Liver (tissue), 9 donors: ENCODE results near the gene SMAD6. TPM values are rescaled to one million over a fixed set of nuclear protein-coding genes. Genes with fewer than 3 reads are reported as not detected.

Experiments
- DNase-seq: peaks from one replicate; pipeline ENCODE4 v3.0.0-alpha.2; 2017; ENCODE audit warnings: low spot score
- H3K27ac ChIP-seq, 2 donors: one replicate each; pipeline ENCODE4 v1.7.0; 2013; ENCODE audit warnings: inconsistent platforms in 2 of 2, low read length in 2 of 2, control low read depth in 1 of 2, low read depth in 1 of 2, mild to moderate bottlenecking in 1 of 2
- H3K27me3 ChIP-seq, 4 donors: one replicate each; pipeline versions ENCODE4 v1.6.1 to v1.7.0; 2013; ENCODE audit warnings: low read length in 3 of 4, inconsistent platforms in 1 of 4, mild to moderate bottlenecking in 1 of 4, moderate library complexity in 1 of 4; ENCODE audit not compliant: control insufficient read depth in 4 of 4, insufficient read depth in 4 of 4
- H3K36me3 ChIP-seq, 4 donors: one replicate each; pipeline versions ENCODE4 v1.6.1 to v1.7.0; 2013; ENCODE audit warnings: low read length in 3 of 4, mild to moderate bottlenecking in 3 of 4, low read depth in 1 of 4, moderate library complexity in 1 of 4; ENCODE audit not compliant: control insufficient read depth in 4 of 4, insufficient read depth in 3 of 4
- H3K4me1 ChIP-seq, 4 donors: one replicate each; pipeline versions ENCODE4 v1.6.1 to v1.7.0; 2013; ENCODE audit warnings: low read length in 3 of 4, mild to moderate bottlenecking in 3 of 4, moderate library complexity in 1 of 4; ENCODE audit not compliant: control insufficient read depth in 4 of 4, insufficient read depth in 4 of 4
- H3K4me3 ChIP-seq, 3 donors: one replicate each; pipeline versions ENCODE4 v1.6.1 to v1.7.0; 2013; ENCODE audit warnings: low read length in 3 of 3, control low read depth in 1 of 3, low read depth in 1 of 3, mild to moderate bottlenecking in 1 of 3
- H3K9ac ChIP-seq, 2 donors: one replicate each; pipeline ENCODE4 v1.7.0; 2013; ENCODE audit warnings: low read length in 2 of 2, mild to moderate bottlenecking in 2 of 2, moderate library complexity in 2 of 2, control low read depth in 1 of 2, low read depth in 1 of 2
- H3K9me3 ChIP-seq, 4 donors: one replicate each; pipeline versions ENCODE4 v1.6.1 to v1.7.0; 2013; ENCODE audit warnings: low read length in 3 of 4; ENCODE audit not compliant: control insufficient read depth in 4 of 4
- ATF3 ChIP-seq: IDR thresholded peaks from 2 replicates; pipeline ENCODE4 v1.6.1; 2016; ENCODE audit warnings: antibody characterized with exemption
- EGR1 ChIP-seq, 2 donors: IDR thresholded peaks; 2 replicates each; pipeline ENCODE4 v1.6.1; 2016 to 2018; ENCODE audit warnings: antibody characterized with exemption in 2 of 2, low read depth in 2 of 2
- FOXA1 ChIP-seq: IDR thresholded peaks from 2 replicates; pipeline ENCODE4 v1.6.1; 2016; ENCODE audit warnings: antibody characterized with exemption
- FOXA2 ChIP-seq: IDR thresholded peaks from 2 replicates; pipeline ENCODE4 v1.6.1; 2016; ENCODE audit warnings: antibody characterized with exemption
- GABPA ChIP-seq, 2 donors: IDR thresholded peaks in 1 of 2; conservative IDR thresholded peaks in 1 of 2; 2 replicates each; pipeline ENCODE4 v1.6.1; 2016; ENCODE audit warnings: antibody characterized with exemption in 2 of 2, mild to moderate bottlenecking in 1 of 2, moderate library complexity in 1 of 2
- HNF4A ChIP-seq, 2 donors: conservative IDR thresholded peaks; 2 replicates each; pipeline ENCODE4 v1.6.1; 2016; ENCODE audit warnings: antibody characterized with exemption in 2 of 2, mild to moderate bottlenecking in 2 of 2
- HNF4G ChIP-seq: IDR thresholded peaks from 2 replicates; pipeline ENCODE4 v1.6.1; 2016; ENCODE audit warnings: antibody characterized with exemption
- JUND ChIP-seq, 2 donors: IDR thresholded peaks; 2 replicates each; pipeline ENCODE4 v1.6.1; 2016; ENCODE audit warnings: antibody characterized with exemption in 2 of 2
- NR2F2 ChIP-seq: IDR thresholded peaks from 2 replicates; pipeline ENCODE4 v1.6.1; 2016; ENCODE audit warnings: antibody characterized with exemption
- RAD21 ChIP-seq, 2 donors: IDR thresholded peaks; 2 replicates each; pipeline ENCODE4 v1.6.1; 2016; ENCODE audit warnings: antibody characterized with exemption in 2 of 2, mild to moderate bottlenecking in 2 of 2
- RXRA ChIP-seq, 2 donors: IDR thresholded peaks; 2 replicates each; pipeline ENCODE4 v1.6.1; 2017 to 2018; ENCODE audit warnings: antibody characterized with exemption in 2 of 2, mild to moderate bottlenecking in 1 of 2
- SP1 ChIP-seq: IDR thresholded peaks from 2 replicates; pipeline ENCODE4 v1.6.1; 2018; ENCODE audit warnings: antibody characterized with exemption, mild to moderate bottlenecking
- TAF1 ChIP-seq: conservative IDR thresholded peaks from 2 replicates; pipeline ENCODE4 v1.6.1; 2016; ENCODE audit warnings: antibody characterized with exemption, mild to moderate bottlenecking
- YY1 ChIP-seq: IDR thresholded peaks from 2 replicates; pipeline ENCODE4 v1.6.1; 2016; ENCODE audit warnings: antibody characterized with exemption, mild to moderate bottlenecking
- WGBS: extraction: QIAGEN DNeasy Blood & Tissue Kit; methylation state at CpG from one replicate; pipeline ENCODE4 v1.1.7; 2013; 5-methylcytosine and 5-hydroxymethylcytosine counted together
- polyA plus RNA-seq, 2 donors: library from polyadenylated mRNA; stranded (reverse) in 1 of 2; unstranded in 1 of 2; fragments of 200-250 nt in 1 of 2; fragments of >200 nt in 1 of 2; fragmentation: Nextera tagmentation in 1 of 2; extraction: Ambion mirVana in 1 of 2; gene quantifications; one replicate each; pipeline versions ENCODE4 v1.2.1 to v1.2.3, GENCODE V29; 2013 to 2015
- total RNA-seq, 2 donors: library from RNA; depleted of rRNA; stranded (reverse); fragments of >200 nt; gene quantifications; one replicate each; pipeline ENCODE4 v1.2.3, GENCODE V29; 2014
- TF ChIP-seq, protein P1 (sequence below): IDR thresholded peaks from 2 replicates; pipeline ENCODE4 v1.6.1; 2016; ENCODE audit warnings: antibody characterized with exemption, mild to moderate bottlenecking
- TF ChIP-seq, protein P2 (sequence below): IDR thresholded peaks from 2 replicates; pipeline ENCODE4 v1.6.1; 2016; ENCODE audit warnings: antibody characterized with exemption
- TF ChIP-seq, protein P3 (sequence below): IDR thresholded peaks from 2 replicates; pipeline ENCODE4 v1.6.1; 2016; ENCODE audit warnings: antibody characterized with exemption
- TF ChIP-seq, protein P4 (sequence below): fragments of 150-350 bp; IDR thresholded peaks from 2 replicates; pipeline ENCODE4 v1.5.1; 2017; ENCODE audit warnings: improper control_type of control experiment, low read depth, low read length; ENCODE audit not compliant: missing input control
- donor health status: healthy.
- donor health status: healthy.
- donor health status: healthy.
- donor health status: healthy.
- donor health status: healthy.

Gene SMAD6
- total and polyA plus RNA-seq, 4 donors, result 1.2 to 15.1 (median 11.0) TPM

- H3K36me3 ChIP-seq, result peaks cover 0 to 7% (median 6%) of the 10 kb centered on the region in 4 donors
- H3K27me3 ChIP-seq, result no peaks in the 10 kb centered on the region
- no peak overlapping the region for H3K4me3 ChIP-seq
- WGBS, result 77% methylated on average over 6 of the region's 6 CpGs
- no peaks in the 10 kb centered on the region for H3K9me3 ChIP-seq
- no peak for DNase-seq
- peak overlapping the region in 1 of 2 donors; percentile 29 for H3K27ac ChIP-seq
- H3K4me1 ChIP-seq, result peaks cover 5 to 33% (median 24%) of the 10 kb centered on the region in 4 donors
- TF ChIP-seq JUND (IDR thresholded peaks at IDR 0.05) (no peak), FOXA1 (no peak), RAD21 (IDR thresholded peaks at IDR 0.05) (no peak), FOXA2 (no peak), ATF3 (no peak), RXRA (IDR thresholded peaks at IDR 0.05) (no peak), HNF4A (conservative IDR thresholded peaks at IDR 0.05) (no peak), EGR1 (IDR thresholded peaks at IDR 0.05; ENCODE audit: low read depth in 2 of 2) (no peak), YY1 (no peak), SP1 (no peak), GABPA (IDR thresholded peaks at IDR 0.05 in 1 of 2, conservative IDR thresholded peaks at IDR 0.05 in 1 of 2) (no peak), HNF4G (no peak), NR2F2 (no peak), TAF1 (no peak)
- TF ChIP-seq, protein P1, sequence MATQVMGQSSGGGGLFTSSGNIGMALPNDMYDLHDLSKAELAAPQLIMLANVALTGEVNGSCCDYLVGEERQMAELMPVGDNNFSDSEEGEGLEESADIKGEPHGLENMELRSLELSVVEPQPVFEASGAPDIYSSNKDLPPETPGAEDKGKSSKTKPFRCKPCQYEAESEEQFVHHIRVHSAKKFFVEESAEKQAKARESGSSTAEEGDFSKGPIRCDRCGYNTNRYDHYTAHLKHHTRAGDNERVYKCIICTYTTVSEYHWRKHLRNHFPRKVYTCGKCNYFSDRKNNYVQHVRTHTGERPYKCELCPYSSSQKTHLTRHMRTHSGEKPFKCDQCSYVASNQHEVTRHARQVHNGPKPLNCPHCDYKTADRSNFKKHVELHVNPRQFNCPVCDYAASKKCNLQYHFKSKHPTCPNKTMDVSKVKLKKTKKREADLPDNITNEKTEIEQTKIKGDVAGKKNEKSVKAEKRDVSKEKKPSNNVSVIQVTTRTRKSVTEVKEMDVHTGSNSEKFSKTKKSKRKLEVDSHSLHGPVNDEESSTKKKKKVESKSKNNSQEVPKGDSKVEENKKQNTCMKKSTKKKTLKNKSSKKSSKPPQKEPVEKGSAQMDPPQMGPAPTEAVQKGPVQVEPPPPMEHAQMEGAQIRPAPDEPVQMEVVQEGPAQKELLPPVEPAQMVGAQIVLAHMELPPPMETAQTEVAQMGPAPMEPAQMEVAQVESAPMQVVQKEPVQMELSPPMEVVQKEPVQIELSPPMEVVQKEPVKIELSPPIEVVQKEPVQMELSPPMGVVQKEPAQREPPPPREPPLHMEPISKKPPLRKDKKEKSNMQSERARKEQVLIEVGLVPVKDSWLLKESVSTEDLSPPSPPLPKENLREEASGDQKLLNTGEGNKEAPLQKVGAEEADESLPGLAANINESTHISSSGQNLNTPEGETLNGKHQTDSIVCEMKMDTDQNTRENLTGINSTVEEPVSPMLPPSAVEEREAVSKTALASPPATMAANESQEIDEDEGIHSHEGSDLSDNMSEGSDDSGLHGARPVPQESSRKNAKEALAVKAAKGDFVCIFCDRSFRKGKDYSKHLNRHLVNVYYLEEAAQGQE, result no peak
- TF ChIP-seq, protein P2, sequence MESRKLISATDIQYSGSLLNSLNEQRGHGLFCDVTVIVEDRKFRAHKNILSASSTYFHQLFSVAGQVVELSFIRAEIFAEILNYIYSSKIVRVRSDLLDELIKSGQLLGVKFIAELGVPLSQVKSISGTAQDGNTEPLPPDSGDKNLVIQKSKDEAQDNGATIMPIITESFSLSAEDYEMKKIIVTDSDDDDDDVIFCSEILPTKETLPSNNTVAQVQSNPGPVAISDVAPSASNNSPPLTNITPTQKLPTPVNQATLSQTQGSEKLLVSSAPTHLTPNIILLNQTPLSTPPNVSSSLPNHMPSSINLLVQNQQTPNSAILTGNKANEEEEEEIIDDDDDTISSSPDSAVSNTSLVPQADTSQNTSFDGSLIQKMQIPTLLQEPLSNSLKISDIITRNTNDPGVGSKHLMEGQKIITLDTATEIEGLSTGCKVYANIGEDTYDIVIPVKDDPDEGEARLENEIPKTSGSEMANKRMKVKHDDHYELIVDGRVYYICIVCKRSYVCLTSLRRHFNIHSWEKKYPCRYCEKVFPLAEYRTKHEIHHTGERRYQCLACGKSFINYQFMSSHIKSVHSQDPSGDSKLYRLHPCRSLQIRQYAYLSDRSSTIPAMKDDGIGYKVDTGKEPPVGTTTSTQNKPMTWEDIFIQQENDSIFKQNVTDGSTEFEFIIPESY, result no peak
- TF ChIP-seq, protein P3, sequence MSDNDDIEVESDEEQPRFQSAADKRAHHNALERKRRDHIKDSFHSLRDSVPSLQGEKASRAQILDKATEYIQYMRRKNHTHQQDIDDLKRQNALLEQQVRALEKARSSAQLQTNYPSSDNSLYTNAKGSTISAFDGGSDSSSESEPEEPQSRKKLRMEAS, result no peak
- TF ChIP-seq, protein P4, sequence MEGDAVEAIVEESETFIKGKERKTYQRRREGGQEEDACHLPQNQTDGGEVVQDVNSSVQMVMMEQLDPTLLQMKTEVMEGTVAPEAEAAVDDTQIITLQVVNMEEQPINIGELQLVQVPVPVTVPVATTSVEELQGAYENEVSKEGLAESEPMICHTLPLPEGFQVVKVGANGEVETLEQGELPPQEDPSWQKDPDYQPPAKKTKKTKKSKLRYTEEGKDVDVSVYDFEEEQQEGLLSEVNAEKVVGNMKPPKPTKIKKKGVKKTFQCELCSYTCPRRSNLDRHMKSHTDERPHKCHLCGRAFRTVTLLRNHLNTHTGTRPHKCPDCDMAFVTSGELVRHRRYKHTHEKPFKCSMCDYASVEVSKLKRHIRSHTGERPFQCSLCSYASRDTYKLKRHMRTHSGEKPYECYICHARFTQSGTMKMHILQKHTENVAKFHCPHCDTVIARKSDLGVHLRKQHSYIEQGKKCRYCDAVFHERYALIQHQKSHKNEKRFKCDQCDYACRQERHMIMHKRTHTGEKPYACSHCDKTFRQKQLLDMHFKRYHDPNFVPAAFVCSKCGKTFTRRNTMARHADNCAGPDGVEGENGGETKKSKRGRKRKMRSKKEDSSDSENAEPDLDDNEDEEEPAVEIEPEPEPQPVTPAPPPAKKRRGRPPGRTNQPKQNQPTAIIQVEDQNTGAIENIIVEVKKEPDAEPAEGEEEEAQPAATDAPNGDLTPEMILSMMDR, result no peak
- H3K9ac ChIP-seq, result no peak overlapping the region
These were observed 12.5 kb downstream of the SMAD6 start for GRCh38 chr15:66714543-66714981.
